Measurements from ENCODE around the gene PIAS4. TPM values are rescaled to one million over a fixed set of nuclear protein-coding genes. Genes with fewer than 3 reads are reported as not detected.

Gene PIAS4
- total and polyA plus RNA-seq, 10 of the 15 experiments (the other 5 are each of a cell fraction or from before 2014, with no cell fraction given) = 0.13 to 25.1 (median 11.3) TPM

DNA sequence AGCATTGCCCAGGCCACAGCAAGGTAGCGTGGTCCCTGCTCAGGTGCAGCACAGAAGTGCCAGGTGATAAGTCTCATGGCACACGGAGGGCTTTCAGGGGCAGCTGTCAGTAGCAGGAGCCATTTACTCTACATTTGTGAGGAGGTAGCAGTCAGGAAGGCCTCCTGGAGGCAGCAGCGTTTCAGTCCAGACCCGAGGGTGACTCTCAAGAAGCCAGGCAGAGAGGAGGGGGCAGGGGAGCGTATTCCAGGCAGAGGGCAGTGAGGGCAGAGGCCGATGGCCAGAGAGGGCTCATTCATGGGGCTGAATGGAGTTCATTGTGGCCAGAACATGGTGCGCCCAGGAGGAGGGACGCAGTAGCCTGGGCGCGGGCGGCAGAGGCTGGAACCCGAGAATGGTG is 8.9 kb downstream of the PIAS4 start (continued):
- TF ChIP-seq SKIL (IDR thresholded peaks at IDR 0.05; ENCODE audit: low read depth, poor library complexity, severe bottlenecking) = no peak
- TF ChIP-seq, protein P1, sequence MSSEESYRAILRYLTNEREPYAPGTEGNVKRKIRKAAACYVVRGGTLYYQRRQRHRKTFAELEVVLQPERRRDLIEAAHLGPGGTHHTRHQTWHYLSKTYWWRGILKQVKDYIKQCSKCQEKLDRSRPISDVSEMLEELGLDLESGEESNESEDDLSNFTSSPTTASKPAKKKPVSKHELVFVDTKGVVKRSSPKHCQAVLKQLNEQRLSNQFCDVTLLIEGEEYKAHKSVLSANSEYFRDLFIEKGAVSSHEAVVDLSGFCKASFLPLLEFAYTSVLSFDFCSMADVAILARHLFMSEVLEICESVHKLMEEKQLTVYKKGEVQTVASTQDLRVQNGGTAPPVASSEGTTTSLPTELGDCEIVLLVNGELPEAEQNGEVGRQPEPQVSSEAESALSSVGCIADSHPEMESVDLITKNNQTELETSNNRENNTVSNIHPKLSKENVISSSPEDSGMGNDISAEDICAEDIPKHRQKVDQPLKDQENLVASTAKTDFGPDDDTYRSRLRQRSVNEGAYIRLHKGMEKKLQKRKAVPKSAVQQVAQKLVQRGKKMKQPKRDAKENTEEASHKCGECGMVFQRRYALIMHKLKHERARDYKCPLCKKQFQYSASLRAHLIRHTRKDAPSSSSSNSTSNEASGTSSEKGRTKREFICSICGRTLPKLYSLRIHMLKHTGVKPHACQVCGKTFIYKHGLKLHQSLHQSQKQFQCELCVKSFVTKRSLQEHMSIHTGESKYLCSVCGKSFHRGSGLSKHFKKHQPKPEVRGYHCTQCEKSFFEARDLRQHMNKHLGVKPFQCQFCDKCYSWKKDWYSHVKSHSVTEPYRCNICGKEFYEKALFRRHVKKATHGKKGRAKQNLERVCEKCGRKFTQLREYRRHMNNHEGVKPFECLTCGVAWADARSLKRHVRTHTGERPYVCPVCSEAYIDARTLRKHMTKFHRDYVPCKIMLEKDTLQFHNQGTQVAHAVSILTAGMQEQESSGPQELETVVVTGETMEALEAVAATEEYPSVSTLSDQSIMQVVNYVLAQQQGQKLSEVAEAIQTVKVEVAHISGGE (CRISPR knock-in tag; IDR thresholded peaks at IDR 0.05) = no peak
- no peak for TF ChIP-seq WRNIP1 (IDR thresholded peaks at IDR 0.05; ENCODE audit: borderline replicate concordance, low read depth, low read length)
- no peak for TF ChIP-seq ESRRA (IDR thresholded peaks at IDR 0.05; ENCODE audit: low read length)
- TF ChIP-seq, protein P2, sequence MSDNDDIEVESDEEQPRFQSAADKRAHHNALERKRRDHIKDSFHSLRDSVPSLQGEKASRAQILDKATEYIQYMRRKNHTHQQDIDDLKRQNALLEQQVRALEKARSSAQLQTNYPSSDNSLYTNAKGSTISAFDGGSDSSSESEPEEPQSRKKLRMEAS (IDR thresholded peaks at IDR 0.05; ENCODE audit: low read depth, low read length) = no peak
